DOHH2 (cell line): Measurements from ENCODE around the gene PTPRH.

ENCODE experiments used
- EZH2phosphoT487 ChIP-seq: fragments of 200-600 bp; sonication (generic); IDR thresholded peaks from 2 replicates; pipeline ENCODE4 v1.6.1; 2017; ENCODE audit warnings: borderline replicate concordance, mild to moderate bottlenecking, antibody characterized with exemption, low read length, moderate library complexity, mixed read lengths
- TF ChIP-seq, protein P1 (sequence below): fragments of 200-600 bp; sonication (generic); IDR thresholded peaks from one replicate; pipeline ENCODE4 v1.5.1; 2014; ENCODE audit warnings: antibody characterized with exemption, mild to moderate bottlenecking, low read depth, low read length; ENCODE audit not compliant: poor library complexity, severe bottlenecking

GRCh38 chr19:55199620-55200204, 9.6 kb downstream of the PTPRH start:
- TF ChIP-seq, protein P1, sequence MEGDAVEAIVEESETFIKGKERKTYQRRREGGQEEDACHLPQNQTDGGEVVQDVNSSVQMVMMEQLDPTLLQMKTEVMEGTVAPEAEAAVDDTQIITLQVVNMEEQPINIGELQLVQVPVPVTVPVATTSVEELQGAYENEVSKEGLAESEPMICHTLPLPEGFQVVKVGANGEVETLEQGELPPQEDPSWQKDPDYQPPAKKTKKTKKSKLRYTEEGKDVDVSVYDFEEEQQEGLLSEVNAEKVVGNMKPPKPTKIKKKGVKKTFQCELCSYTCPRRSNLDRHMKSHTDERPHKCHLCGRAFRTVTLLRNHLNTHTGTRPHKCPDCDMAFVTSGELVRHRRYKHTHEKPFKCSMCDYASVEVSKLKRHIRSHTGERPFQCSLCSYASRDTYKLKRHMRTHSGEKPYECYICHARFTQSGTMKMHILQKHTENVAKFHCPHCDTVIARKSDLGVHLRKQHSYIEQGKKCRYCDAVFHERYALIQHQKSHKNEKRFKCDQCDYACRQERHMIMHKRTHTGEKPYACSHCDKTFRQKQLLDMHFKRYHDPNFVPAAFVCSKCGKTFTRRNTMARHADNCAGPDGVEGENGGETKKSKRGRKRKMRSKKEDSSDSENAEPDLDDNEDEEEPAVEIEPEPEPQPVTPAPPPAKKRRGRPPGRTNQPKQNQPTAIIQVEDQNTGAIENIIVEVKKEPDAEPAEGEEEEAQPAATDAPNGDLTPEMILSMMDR: no peak
- TF ChIP-seq EZH2phosphoT487: no peak
